HFFc6 (cell line): Measurements from ENCODE around the gene EPHA10. TPM values are rescaled to one million over a fixed set of nuclear protein-coding genes. Genes with fewer than 3 reads are reported as not detected.

Experiments used
- DNase-seq: peaks from one replicate; pipeline ENCODE4 v3.0.0-alpha.2; 2018
- H3K27ac Mint-ChIP-seq: 2 replicates; pipeline ENCODE4 v1.8.0; 2020; ENCODE audit warnings: mild to moderate bottlenecking, mixed read lengths
- H3K27me3 Mint-ChIP-seq: 2 replicates; pipeline ENCODE4 v1.8.0; 2021; ENCODE audit warnings: mild to moderate bottlenecking, moderate library complexity, mixed read lengths; ENCODE audit not compliant: insufficient read depth
- H3K36me3 Mint-ChIP-seq: 2 replicates; pipeline ENCODE4 v1.8.0; 2021; ENCODE audit warnings: low read depth, mixed read lengths
- H3K4me1 Mint-ChIP-seq: 2 replicates; pipeline ENCODE4 v1.8.0; 2020; ENCODE audit warnings: low read depth, mixed read lengths
- H3K4me3 Mint-ChIP-seq: 2 replicates; pipeline ENCODE4 v1.8.0; 2020; ENCODE audit warnings: mild to moderate bottlenecking, moderate library complexity, mixed read lengths
- H3K9me3 Mint-ChIP-seq: 2 replicates; pipeline ENCODE4 v1.8.0; 2020; ENCODE audit warnings: mild to moderate bottlenecking, mixed read lengths
- CTCF ChIP-seq: fragments of 200-600 bp; sonication (generic); IDR thresholded peaks from 2 replicates; pipeline ENCODE4 v1.5.0; 2021; ENCODE audit warnings: antibody characterized with exemption, mild to moderate bottlenecking
- total RNA-seq, 6 experiments: library from RNA; stranded (reverse); fragmentation: NEBNext Ultra II Directional; extraction: Animal tissue kit (Norgen Biotek cat#: 25700); gene quantifications; 2 replicates in 1 of 6; 3 replicates in 5 of 6; pipeline ENCODE4 v1.2.3, GENCODE V29; 2021

Gene EPHA10
- total RNA-seq, 6 experiments from 2014 or later = not detected

DNA sequence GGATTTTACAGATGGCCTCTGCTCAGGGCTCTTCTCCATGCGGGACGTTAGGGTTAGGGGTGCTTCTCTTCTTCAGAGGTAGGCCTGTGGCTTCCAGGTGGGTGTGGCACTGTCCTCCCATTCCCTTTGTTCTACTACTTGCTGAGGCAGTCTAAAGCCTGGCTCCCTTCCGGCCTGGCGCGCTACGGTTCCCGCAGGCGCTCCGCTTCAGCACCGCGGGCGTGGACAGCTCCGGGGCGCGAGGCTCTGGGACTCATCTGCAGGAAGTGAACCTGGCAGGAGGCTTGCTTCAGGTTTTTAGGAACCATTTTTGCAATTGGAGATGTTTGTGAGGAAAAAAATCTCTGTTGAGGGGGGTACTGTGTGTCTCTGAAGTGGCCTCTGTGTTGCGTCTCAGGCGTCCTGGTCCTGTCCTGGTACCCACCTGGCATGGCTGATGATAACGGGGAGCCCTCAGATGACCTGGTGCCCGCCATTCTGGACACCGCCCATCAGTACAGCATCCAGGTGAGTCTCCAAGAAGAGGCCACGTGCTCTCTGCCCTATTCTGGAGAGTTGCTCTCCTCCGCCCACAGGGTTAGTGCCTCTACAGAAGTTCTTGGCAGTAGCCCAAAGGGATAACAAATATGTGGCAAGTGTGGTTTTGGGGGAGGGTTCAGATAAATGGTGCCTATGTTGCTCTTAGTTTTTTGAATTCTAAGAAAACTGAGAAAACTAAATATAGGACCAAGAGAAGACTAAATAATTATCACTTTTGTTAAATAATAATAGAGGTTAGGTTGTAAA, 30.6 kb upstream of the EPHA10 start:
- Mint-ChIP-seq H3K27ac (no peak overlapping the region), H3K36me3 (no peaks in the 10 kb centered on the region), H3K27me3 (peaks cover 4% of the 10 kb centered on the region), H3K4me3 (no peak overlapping the region), H3K9me3 (no peaks in the 10 kb centered on the region), H3K4me1 (peaks cover 19% of the 10 kb centered on the region)
- TF ChIP-seq CTCF = no peak
- DNase-seq = no peak

DNA sequence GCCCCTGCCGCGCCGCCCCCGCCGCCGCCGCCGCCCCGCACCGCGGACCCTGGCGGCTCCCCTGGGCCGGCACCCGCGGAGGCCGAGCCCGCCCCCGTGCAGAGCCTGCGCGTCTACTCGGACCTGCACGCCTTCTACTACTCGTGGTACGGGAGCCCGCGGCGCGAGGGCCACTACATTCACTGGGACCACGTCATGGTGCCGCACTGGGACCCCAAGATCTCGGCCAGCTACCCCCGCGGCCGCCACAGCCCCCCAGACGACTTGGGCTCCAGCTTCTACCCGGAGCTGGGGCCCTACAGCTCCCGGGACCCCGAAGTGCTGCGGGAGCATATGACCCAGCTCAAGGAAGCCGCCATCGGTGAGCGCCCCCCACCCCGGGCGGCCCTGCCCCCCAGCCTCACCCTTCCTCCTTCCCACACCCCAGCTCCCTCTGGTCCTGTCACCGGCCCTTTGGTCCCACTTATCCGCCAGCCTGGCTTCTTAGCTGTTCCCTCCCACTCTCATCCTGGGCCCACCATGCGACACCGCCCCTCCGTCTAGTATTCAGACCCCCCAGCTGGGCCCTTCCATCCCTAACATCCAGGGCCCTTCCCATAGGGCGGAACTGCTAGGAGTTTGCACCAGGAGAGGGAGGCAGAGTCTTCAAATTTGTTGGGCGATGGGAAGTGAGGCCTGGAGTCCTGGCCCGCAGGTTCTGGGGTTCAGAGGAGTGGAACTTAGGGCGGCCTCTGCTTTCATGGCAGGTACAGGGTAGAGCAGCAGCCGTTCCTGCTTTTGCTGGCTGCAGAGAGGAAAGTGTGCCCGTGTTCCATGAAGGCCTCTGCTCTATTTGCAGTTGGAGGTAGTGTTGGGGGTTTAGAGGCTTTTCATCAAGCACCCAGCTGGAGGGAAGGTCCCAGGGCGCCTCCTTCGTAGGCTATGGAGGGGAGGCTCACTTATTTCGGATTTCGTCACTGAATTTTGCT, 29.7 kb upstream of the EPHA10 start:
- H3K9me3 Mint-ChIP-seq = no peaks in the 10 kb centered on the region
- H3K27me3 Mint-ChIP-seq = peaks cover 6% of the 10 kb centered on the region; the same call in 1 of the 2 replicates
- H3K36me3 Mint-ChIP-seq = no peaks in the 10 kb centered on the region
- no peak overlapping the region for H3K27ac Mint-ChIP-seq
- peak overlapping the region; percentile 79 for H3K4me3 Mint-ChIP-seq
- H3K4me1 Mint-ChIP-seq = peaks cover 19% of the 10 kb centered on the region
- DNase-seq = no peak
- no peak for TF ChIP-seq CTCF

DNA sequence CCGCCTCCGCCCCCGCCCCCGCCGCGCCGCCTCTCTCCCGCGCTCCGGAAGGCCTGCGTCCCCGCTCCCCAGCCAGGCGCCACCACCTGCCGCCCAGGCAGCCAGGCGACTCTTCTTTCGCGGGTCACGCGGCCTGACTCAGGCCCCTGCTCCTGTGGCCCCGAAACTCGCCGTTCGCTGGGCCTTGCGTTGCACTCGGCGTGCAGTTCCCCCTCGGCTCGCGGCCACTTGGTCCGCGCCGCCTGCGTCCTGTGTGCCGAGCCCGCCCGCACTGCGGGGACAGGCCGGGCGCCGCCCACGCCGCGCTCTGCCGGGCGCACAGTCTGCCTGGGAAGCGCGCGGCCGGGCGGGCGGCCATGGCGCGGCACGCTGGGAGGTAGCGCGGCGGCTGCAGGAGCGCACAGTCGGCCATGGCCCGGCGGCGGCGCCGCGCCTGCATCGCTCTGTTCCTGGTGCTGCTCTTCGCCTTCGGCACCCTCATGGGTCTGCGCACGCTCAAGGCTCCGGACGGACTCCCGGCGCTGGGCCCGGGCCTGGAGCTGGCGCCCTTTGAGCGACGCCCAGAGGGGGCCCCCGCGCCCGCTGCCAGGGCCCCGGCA, 29.0 kb upstream of the EPHA10 start, which contains the start of gene MANEAL:
TSS of gene MANEAL (plus strand) at position 75 of the 599 bp plus-strand sequence. CDS start at position 411, 336 bp downstream.
- Mint-ChIP-seq H3K4me1 (peaks cover 19% of the 10 kb centered on the region), H3K9me3 (no peaks in the 10 kb centered on the region), H3K36me3 (no peaks in the 10 kb centered on the region), H3K27me3 (peaks cover 6% of the 10 kb centered on the region; the same call in 1 of the 2 replicates), H3K4me3 (peak within 1 kb of the TSS; percentile 79), H3K27ac (no peak within 1 kb of the TSS)
- TF ChIP-seq CTCF = no peak
- DNase-seq = peak; percentile 9

DNA sequence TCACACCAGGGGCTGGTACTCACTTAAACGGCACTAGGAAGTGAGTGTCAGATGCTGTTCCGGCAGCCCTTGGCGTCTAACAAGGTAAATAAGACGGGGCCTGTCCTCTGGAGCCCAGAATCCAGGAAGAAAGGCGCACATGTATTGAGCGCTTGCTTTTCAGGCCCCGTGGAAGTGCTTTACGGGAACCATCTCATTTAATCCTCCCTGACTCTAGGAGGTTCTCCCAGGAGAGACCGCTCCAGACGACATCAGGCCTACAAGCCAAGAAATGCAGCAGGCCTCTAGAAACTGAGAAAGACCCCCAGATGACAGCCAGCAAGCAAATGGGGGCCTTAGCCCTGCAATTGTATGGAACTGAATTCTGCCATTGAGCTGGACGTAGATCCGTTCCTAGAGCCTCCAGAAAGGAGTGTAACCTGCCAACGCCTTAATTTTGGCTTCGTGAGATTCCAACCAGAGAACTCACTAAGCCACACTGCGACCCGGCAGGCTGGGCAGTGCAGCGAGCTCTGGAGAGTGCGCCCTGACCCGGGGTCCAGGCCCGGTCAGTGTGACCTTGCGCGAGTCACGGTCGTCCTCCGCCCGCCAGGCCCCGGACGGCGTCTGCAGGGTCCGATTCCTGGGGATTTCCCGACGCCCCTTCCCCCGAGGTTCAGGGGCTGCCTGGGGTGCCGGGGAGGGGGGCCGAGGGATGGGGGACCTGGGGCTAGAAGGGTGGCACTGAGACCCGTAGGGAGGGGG, 28.2 kb upstream of the EPHA10 start:
- peak overlapping the region; percentile 26; the same call in 1 of the 2 replicates for H3K4me3 Mint-ChIP-seq
- H3K9me3 Mint-ChIP-seq = no peaks in the 10 kb centered on the region
- no peak for TF ChIP-seq CTCF
- H3K27ac Mint-ChIP-seq = no peak overlapping the region
- H3K36me3 Mint-ChIP-seq = no peaks in the 10 kb centered on the region
- no peak for DNase-seq
- peaks cover 16% of the 10 kb centered on the region for H3K4me1 Mint-ChIP-seq
- H3K27me3 Mint-ChIP-seq = peaks cover 6% of the 10 kb centered on the region; the same call in 1 of the 2 replicates

GRCh38 chr1:37782491-37782890, 17.6 kb upstream of the EPHA10 start:
- Mint-ChIP-seq H3K4me3 (no peak overlapping the region), H3K36me3 (no peaks in the 10 kb centered on the region), H3K27me3 (peaks cover 24% of the 10 kb centered on the region), H3K4me1 (no peaks in the 10 kb centered on the region), H3K9me3 (no peaks in the 10 kb centered on the region), H3K27ac (no peak overlapping the region)
- no peak for DNase-seq
- no peak for TF ChIP-seq CTCF
